ENCODE data around the gene IPO4. TPM values are rescaled to one million over a fixed set of nuclear protein-coding genes. Genes with fewer than 3 reads are reported as not detected.

The IPO4 gene
- total and polyA plus RNA-seq, 2 of the 13 experiments (the other 11 are each of a cell fraction or from before 2014, with no cell fraction given): 39.0 to 179 TPM

- peaks cover 19% of the 10 kb centered on the region for H3K79me2 ChIP-seq (ENCODE audit: insufficient read depth, low read length)
- no peaks in the 10 kb centered on the region for H3K9me3 ChIP-seq (ENCODE audit: low read length)
- H3K4me3 ChIP-seq (replicated peaks in 1 of 3; ENCODE audit: insufficient read depth in 1 of 3, low read depth in 2 of 3, low read length in 3 of 3): peak overlapping the region; percentile 70 to 92 (median 77)
- no peak overlapping the region for H3K27ac ChIP-seq (ENCODE audit: extremely low read length, insufficient read depth, low read length)
- ChIA-PET CTCF (ENCODE audit: low intra/inter-chr PET ratio, low total read pairs) (no interaction called here), POLR2A (interaction anchor here (0.8 to 6.4 kb wide), 15 partner anchors 8 to 126 kb away, joined by 3 to 65 read pairs (median 19); partner anchors contain the start of genes CHMP4A, DCAF11, DHRS1 and EMC9)
- H2AFZ ChIP-seq (ENCODE audit: low read length): no peak overlapping the region
- ATAC-seq (no peak), DNase-seq (ENCODE audit: low spot score) (no peak), FAIRE-seq (no peak)
- TF ChIP-seq ATAD3A (CRISPR knock-in tag; IDR thresholded peaks at IDR 0.05) (peak; percentile 48; the same call in 1 of the 2 replicates), SKI (IDR thresholded peaks at IDR 0.05; ENCODE audit: partially characterized antibody) (no peak), CERS6 (CRISPR knock-in tag; IDR thresholded peaks at IDR 0.05) (peak; percentile 43; the same call in 1 of the 2 replicates), BRD4 (CRISPR knock-in tag; IDR thresholded peaks at IDR 0.05) (peak; percentile 6; the same call in 1 of the 2 replicates), MZF1 (CRISPR knock-in tag; IDR thresholded peaks at IDR 0.05; ENCODE audit: borderline replicate concordance) (no peak), ZNF781 (CRISPR knock-in tag; IDR thresholded peaks at IDR 0.05; ENCODE audit: borderline replicate concordance, not compliant biosample characterization) (no peak), GPN1 (CRISPR knock-in tag; IDR thresholded peaks at IDR 0.05; ENCODE audit: borderline replicate concordance) (0 out of 2 replicates have a peak, but pooled peaks have one; percentile 69), FOXJ3 (CRISPR knock-in tag; IDR thresholded peaks at IDR 0.05; ENCODE audit: borderline replicate concordance) (no peak), ZNF790 (CRISPR knock-in tag; IDR thresholded peaks at IDR 0.05; ENCODE audit: borderline replicate concordance) (0 out of 2 replicates have a peak, but pooled peaks have one; percentile 2)
- TF ChIP-seq, protein P1, sequence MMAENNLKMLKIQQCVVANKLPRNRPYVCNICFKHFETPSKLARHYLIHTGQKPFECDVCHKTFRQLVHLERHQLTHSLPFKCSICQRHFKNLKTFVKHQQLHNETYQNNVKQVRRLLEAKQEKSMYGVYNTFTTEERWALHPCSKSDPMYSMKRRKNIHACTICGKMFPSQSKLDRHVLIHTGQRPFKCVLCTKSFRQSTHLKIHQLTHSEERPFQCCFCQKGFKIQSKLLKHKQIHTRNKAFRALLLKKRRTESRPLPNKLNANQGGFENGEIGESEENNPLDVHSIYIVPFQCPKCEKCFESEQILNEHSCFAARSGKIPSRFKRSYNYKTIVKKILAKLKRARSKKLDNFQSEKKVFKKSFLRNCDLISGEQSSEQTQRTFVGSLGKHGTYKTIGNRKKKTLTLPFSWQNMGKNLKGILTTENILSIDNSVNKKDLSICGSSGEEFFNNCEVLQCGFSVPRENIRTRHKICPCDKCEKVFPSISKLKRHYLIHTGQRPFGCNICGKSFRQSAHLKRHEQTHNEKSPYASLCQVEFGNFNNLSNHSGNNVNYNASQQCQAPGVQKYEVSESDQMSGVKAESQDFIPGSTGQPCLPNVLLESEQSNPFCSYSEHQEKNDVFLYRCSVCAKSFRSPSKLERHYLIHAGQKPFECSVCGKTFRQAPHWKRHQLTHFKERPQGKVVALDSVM (CRISPR knock-in tag; IDR thresholded peaks at IDR 0.05): no peak
- TF ChIP-seq, protein P2, sequence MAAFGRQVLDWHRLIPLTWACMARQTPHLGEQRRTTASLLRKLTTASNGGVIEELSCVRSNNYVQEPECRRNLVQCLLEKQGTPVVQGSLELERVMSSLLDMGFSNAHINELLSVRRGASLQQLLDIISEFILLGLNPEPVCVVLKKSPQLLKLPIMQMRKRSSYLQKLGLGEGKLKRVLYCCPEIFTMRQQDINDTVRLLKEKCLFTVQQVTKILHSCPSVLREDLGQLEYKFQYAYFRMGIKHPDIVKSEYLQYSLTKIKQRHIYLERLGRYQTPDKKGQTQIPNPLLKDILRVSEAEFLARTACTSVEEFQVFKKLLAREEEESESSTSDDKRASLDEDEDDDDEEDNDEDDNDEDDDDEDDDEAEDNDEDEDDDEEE (CRISPR knock-in tag; IDR thresholded peaks at IDR 0.05): peak; percentile 28; the same call in 1 of the 2 replicates
- no TSS peak for BruUV-seq (replicated peaks)
- peaks cover 34% of the 10 kb centered on the region for H3K4me1 ChIP-seq (ENCODE audit: insufficient read depth, low read length)
- H3K27me3 ChIP-seq (ENCODE audit: control insufficient read depth in 1 of 2, insufficient read depth in 2 of 2, low read length in 2 of 2): no peaks in the 10 kb centered on the region
- intact Hi-C loops (cut with micrococcal nuclease; ENCODE audit: unreplicated experiment) (no loop called here), in situ Hi-C loops (cut with HindIII; ENCODE audit: extremely low pct_ligation_motif_present, low pct_unique_long_range_greater_than_20kb) (no loop called here)
- H4K20me1 ChIP-seq (ENCODE audit: insufficient read depth, low read length): no peaks in the 10 kb centered on the region
- WGBS (ENCODE audit: low lambda C conversion rate): 77% methylated on average over 2 of the region's 2 CpGs
- peak overlapping the region; percentile 96 for H3K4me2 ChIP-seq (ENCODE audit: low read depth, low read length)
- peak overlapping the region; percentile 84 for H3K9ac ChIP-seq (ENCODE audit: insufficient read depth, low read depth, low read length)
- H3K36me3 ChIP-seq (replicated peaks in 1 of 2; ENCODE audit: control insufficient read depth in 1 of 2, insufficient read depth in 2 of 2, low read length in 2 of 2): peaks cover 63 to 73% of the 10 kb centered on the region in 2 experiments
Observed at GRCh38 chr14:24187539-24187915, 1.1 kb downstream of the IPO4 start.

Measured in HepG2 (cell line).